WI38 (cell line): ENCODE data around the gene PRR23B.

Experiments used
- H3K4me3 ChIP-seq: 2 replicates; pipeline ENCODE4 v1.5.1; 2011; ENCODE audit warnings: low read depth, mild to moderate bottlenecking, control low read depth, low read length
- CTCF ChIP-seq: IDR thresholded peaks from 2 replicates; pipeline ENCODE4 v1.5.1; 2012; ENCODE audit warnings: low read depth, mild to moderate bottlenecking, control low read depth, low read length

The PRR23B gene

GRCh38 chr3:139020868-139021234 is at the start of gene PRR23B:
TSS of gene PRR23B (minus strand) at chr3:139020926. CDS start at chr3:139020661, 265 bp downstream.
- 0 out of 2 replicates have a peak, but pooled peaks have one; percentile 13 for TF ChIP-seq CTCF
- H3K4me3 ChIP-seq: no peak within 1 kb of the TSS

GRCh38 chr3:139062918-139063317 is 42.2 kb upstream of the PRR23B start:
- H3K4me3 ChIP-seq: no peak overlapping the region
- no peak for TF ChIP-seq CTCF

GRCh38 chr3:139052802-139053600 is 32.3 kb upstream of the PRR23B start:
- H3K4me3 ChIP-seq: no peak overlapping the region
- no peak for TF ChIP-seq CTCF

GRCh38 chr3:139044366-139045210 is 23.9 kb upstream of the PRR23B start, which contains the start of gene PRR23C:
TSS of gene PRR23C (minus strand) at chr3:139044892. CDS start at chr3:139044620, 272 bp downstream.
- no peak within 1 kb of the TSS for H3K4me3 ChIP-seq
- TF ChIP-seq CTCF: no peak

- no peak overlapping the region for H3K4me3 ChIP-seq
- TF ChIP-seq CTCF: no peak
Measured at GRCh38 chr3:139043554-139044365, 23.0 kb upstream of the PRR23B start.

- H3K4me3 ChIP-seq: no peak overlapping the region
- TF ChIP-seq CTCF: no peak
Measured at GRCh38 chr3:139037478-139037877, 16.8 kb upstream of the PRR23B start.
